ENCODE data around the gene OTX1.

DNA sequence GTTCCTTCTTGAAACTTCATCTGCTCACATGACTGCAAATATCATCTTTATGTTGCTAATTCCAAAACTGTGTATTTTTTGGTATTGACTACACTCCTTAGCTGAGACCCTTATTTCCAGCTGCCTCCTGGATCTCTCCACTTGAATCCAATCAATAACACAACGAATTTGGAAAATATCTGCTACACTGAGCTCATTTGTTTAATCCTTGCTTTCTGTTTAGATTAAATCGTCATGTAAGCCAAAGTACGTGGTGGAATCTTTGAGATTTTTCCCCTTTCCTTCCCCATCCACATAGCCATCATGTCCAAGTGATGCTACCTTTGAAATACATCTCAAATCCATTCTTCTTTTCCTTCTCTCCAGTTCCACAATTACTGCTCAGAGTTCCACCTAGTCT is 15.6 kb downstream of the OTX1 start:
- TF ChIP-seq, protein P1, sequence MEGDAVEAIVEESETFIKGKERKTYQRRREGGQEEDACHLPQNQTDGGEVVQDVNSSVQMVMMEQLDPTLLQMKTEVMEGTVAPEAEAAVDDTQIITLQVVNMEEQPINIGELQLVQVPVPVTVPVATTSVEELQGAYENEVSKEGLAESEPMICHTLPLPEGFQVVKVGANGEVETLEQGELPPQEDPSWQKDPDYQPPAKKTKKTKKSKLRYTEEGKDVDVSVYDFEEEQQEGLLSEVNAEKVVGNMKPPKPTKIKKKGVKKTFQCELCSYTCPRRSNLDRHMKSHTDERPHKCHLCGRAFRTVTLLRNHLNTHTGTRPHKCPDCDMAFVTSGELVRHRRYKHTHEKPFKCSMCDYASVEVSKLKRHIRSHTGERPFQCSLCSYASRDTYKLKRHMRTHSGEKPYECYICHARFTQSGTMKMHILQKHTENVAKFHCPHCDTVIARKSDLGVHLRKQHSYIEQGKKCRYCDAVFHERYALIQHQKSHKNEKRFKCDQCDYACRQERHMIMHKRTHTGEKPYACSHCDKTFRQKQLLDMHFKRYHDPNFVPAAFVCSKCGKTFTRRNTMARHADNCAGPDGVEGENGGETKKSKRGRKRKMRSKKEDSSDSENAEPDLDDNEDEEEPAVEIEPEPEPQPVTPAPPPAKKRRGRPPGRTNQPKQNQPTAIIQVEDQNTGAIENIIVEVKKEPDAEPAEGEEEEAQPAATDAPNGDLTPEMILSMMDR (IDR thresholded peaks at IDR 0.05; ENCODE audit: extremely low read depth in 1 of 2, insufficient read depth in 1 of 2, low read depth in 1 of 2, low read length in 2 of 2) = no peak
- TF ChIP-seq POLR2A (IDR thresholded peaks at IDR 0.05; ENCODE audit: low read depth, low read length) (no peak), MYC (IDR thresholded peaks at IDR 0.05; ENCODE audit: low read depth, low read length) (no peak)
- TF ChIP-seq, protein P2, sequence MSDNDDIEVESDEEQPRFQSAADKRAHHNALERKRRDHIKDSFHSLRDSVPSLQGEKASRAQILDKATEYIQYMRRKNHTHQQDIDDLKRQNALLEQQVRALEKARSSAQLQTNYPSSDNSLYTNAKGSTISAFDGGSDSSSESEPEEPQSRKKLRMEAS (IDR thresholded peaks at IDR 0.05; ENCODE audit: insufficient read depth, insufficient read length) = no peak

All from endothelial cell of umbilical vein (primary cell).